Erythroblast (primary cell): ENCODE results near the gene CCDC169.

Experiments used
- GATA1 ChIP-seq: IDR thresholded peaks from 2 replicates; pipeline ENCODE4 v1.6.1; 2011; ENCODE audit warnings: low read depth, mild to moderate bottlenecking, control low read depth, low read length, moderate library complexity
- POLR2A ChIP-seq: IDR thresholded peaks from 2 replicates; pipeline ENCODE4 v1.6.1; 2011; ENCODE audit warnings: mild to moderate bottlenecking, low read length

DNA sequence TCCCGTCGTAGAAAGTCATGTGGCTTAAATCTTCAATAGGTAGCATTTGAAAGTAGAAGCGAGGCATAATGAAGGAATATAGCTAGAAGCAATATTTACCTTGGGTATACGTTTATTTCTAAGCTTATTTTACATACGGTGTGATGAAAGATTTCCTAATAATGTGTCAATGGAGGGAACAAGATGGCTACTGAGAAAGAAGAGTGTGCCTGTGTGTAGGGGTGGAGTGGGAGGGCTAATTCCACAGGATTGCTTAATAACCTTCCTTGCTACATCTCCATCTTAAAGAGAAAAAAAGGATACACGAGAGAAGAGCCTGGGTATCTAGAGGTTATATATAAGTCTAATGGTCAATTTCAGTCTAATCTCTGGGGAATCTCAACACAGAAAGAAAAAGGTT is 46.6 kb upstream of the CCDC169 start:
- TF ChIP-seq POLR2A (no peak), GATA1 (no peak)
